OCI-LY7 (cell line): ENCODE results near the gene WFDC10B. TPM values are rescaled to one million over a fixed set of nuclear protein-coding genes. Genes with fewer than 3 reads are reported as not detected.

ENCODE experiments used
- BruUV-seq: library from RNA; stranded (reverse); fragments of 400-500 nt; replicated peaks from 2 replicates; lab custom pipeline; 2021; lab: Mats Ljungman, UMichigan
- CTCF ChIA-PET: fragments of 300-600 bp; sonication (Branson Sonifier 250); formaldehyde crosslinking; loops from one replicate; lab custom pipeline; 2022; ENCODE audit warnings: antibody characterized with exemption; ENCODE audit not compliant: unreplicated experiment; lab: Charles Lee
- POLR2A ChIA-PET: fragments of 300-600 bp; sonication (Branson Sonifier 250); formaldehyde crosslinking; loops from one replicate; lab custom pipeline; 2022; ENCODE audit warnings: antibody characterized with exemption; lab: Charles Lee
- DNase-seq: peaks from one replicate; pipeline ENCODE4 v3.0.0-alpha.2; 2015; ENCODE audit warnings: low spot score
- H2AFZ ChIP-seq: fragments of 200-600 bp; sonication (generic), shearing (Covaris generic); 2 replicates; pipeline ENCODE4 v1.6.1; 2014; ENCODE audit warnings: mild to moderate bottlenecking, antibody characterized with exemption, low read length, moderate library complexity
- H3K27ac ChIP-seq: fragments of 200-600 bp; sonication (generic); 2 replicates; pipeline ENCODE4 v1.5.1; 2014; ENCODE audit warnings: mixed run types, low read depth, mild to moderate bottlenecking, moderate library complexity, low read length, inconsistent platforms; ENCODE audit not compliant: poor library complexity, severe bottlenecking
- H3K36me3 ChIP-seq: fragments of 200-600 bp; sonication (generic); 2 replicates; pipeline ENCODE4 v1.6.1; 2014; ENCODE audit warnings: mild to moderate bottlenecking, antibody characterized with exemption, low read length, moderate library complexity, mixed read lengths; ENCODE audit not compliant: insufficient read depth
- H3K4me1 ChIP-seq: fragments of 200-600 bp; sonication (generic); 2 replicates; pipeline ENCODE4 v1.5.1; 2014; ENCODE audit warnings: mild to moderate bottlenecking, low read length; ENCODE audit not compliant: insufficient read depth, poor library complexity, severe bottlenecking
- H3K4me2 ChIP-seq: fragments of 200-600 bp; sonication (generic); 2 replicates; pipeline ENCODE4 v1.6.1; 2014; ENCODE audit warnings: mild to moderate bottlenecking, low read length
- H3K4me3 ChIP-seq: fragments of 200-600 bp; sonication (generic); 2 replicates; pipeline ENCODE4 v1.5.1; 2014; ENCODE audit warnings: mild to moderate bottlenecking, low read depth, low read length; ENCODE audit not compliant: poor library complexity, severe bottlenecking
- H3K79me2 ChIP-seq: fragments of 200-600 bp; sonication (generic); 2 replicates; pipeline ENCODE4 v1.6.1; 2016; ENCODE audit warnings: low read depth, mild to moderate bottlenecking, low read length, moderate library complexity, mixed read lengths; ENCODE audit not compliant: insufficient read depth
- H3K9me2 ChIP-seq: fragments of 200-600 bp; sonication (generic); 2 replicates; pipeline ENCODE4 v1.6.1; 2016; ENCODE audit warnings: mild to moderate bottlenecking, low read length, mixed read lengths; ENCODE audit not compliant: insufficient read depth
- H3K9me3 ChIP-seq: fragments of 200-600 bp; sonication (generic); 2 replicates; pipeline ENCODE4 v1.6.1; 2014; ENCODE audit warnings: mild to moderate bottlenecking, mixed run types, low read length, mixed read lengths
- H4K20me1 ChIP-seq: fragments of 200-600 bp; sonication (generic); 2 replicates; pipeline ENCODE4 v1.6.1; 2014; ENCODE audit warnings: mild to moderate bottlenecking, antibody characterized with exemption, low read length, moderate library complexity, mixed read lengths; ENCODE audit not compliant: insufficient read depth
- EZH2phosphoT487 ChIP-seq: fragments of 200-600 bp; sonication (generic); IDR thresholded peaks from 2 replicates; pipeline ENCODE4 v1.6.1; 2018; ENCODE audit warnings: low read depth, borderline replicate concordance, mild to moderate bottlenecking, mixed run types, antibody characterized with exemption, low read length, moderate library complexity, mixed read lengths
- intact Hi-C: fragments of 100-400 bp; cut with micrococcal nuclease; formaldehyde crosslinking; loops from one replicate; pipeline ENCODE4 v1.10.0; 2022; ENCODE audit not compliant: unreplicated experiment
- total RNA-seq, 2 experiments: library from RNA; depleted of rRNA in 1 of 2; stranded (reverse); fragments of >200 nt in 1 of 2; shearing (Covaris generic) in 1 of 2; gene quantifications; 2 replicates each; pipeline ENCODE4 v1.2.3, GENCODE V29; 2014 to 2022
- TF ChIP-seq, protein P1 (sequence below): fragments of 200-600 bp; sonication (generic); conservative IDR thresholded peaks from 2 replicates; pipeline ENCODE4 v1.5.1; 2014; ENCODE audit warnings: mild to moderate bottlenecking, antibody characterized with exemption, low read length, moderate library complexity, mixed read lengths

WFDC10B gene
- total RNA-seq, 2 experiments from 2014 or later = not detected

DNA sequence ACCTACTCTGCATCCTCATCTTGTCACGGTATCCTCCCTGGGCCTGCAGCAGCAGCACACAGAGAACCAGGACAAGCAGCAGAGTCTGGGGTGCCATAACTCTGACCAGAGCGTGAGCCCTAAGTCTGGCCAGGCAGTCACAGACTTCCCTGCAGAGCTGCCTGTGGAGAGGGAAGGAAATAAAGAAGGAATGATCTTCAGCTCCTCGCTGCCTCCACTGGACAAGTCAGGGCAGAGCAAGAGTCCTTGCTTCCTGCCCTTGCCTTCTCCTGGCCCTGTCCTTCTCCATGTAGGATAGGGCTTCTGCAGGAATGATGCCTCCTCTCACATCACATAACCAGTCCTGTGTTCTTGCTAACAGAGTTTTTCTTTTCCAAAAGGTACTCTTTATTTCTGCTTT lies 18.9 kb downstream of the WFDC10B start:
- no peak for TF ChIP-seq EZH2phosphoT487
- TF ChIP-seq, protein P1, sequence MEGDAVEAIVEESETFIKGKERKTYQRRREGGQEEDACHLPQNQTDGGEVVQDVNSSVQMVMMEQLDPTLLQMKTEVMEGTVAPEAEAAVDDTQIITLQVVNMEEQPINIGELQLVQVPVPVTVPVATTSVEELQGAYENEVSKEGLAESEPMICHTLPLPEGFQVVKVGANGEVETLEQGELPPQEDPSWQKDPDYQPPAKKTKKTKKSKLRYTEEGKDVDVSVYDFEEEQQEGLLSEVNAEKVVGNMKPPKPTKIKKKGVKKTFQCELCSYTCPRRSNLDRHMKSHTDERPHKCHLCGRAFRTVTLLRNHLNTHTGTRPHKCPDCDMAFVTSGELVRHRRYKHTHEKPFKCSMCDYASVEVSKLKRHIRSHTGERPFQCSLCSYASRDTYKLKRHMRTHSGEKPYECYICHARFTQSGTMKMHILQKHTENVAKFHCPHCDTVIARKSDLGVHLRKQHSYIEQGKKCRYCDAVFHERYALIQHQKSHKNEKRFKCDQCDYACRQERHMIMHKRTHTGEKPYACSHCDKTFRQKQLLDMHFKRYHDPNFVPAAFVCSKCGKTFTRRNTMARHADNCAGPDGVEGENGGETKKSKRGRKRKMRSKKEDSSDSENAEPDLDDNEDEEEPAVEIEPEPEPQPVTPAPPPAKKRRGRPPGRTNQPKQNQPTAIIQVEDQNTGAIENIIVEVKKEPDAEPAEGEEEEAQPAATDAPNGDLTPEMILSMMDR = no peak
- Histone ChIP-seq H3K36me3 (no peaks in the 10 kb centered on the region), H3K4me1 (no peaks in the 10 kb centered on the region), H3K4me2 (no peak overlapping the region), H3K79me2 (no peaks in the 10 kb centered on the region), H3K9me3 (no peaks in the 10 kb centered on the region), H3K9me2 (no peaks in the 10 kb centered on the region), H4K20me1 (no peaks in the 10 kb centered on the region), H2AFZ (no peak overlapping the region), H3K4me3 (no peak overlapping the region), H3K27ac (no peak overlapping the region)
- DNase-seq = no peak
- ChIA-PET POLR2A (no interaction called here), CTCF (no interaction called here)
- no TSS peak for BruUV-seq
- intact Hi-C loops = no loop called here

DNA sequence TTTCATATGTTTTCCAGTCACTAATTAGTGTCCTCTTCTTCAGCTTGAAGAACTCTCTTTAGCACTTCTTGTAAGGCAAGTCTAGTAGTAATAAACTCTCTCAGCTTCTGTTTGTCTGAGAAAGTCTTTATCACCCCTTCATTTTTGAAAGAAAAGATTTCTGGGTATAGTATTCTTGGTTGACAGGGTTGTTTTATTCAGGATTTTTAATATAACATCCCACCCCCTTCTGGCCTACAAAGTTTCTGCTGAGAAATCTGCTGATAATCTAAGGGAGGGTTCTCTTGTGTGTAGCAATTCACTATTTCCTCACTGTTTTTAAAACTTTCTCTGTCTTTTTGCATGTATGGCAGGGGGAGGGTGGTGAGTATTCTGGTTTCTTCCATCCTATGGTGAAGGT lies 25.2 kb downstream of the WFDC10B start:
- CTCF ChIA-PET = no interaction called here
- TF ChIP-seq, protein P1 = no peak
- TF ChIP-seq EZH2phosphoT487 = no peak

DNA sequence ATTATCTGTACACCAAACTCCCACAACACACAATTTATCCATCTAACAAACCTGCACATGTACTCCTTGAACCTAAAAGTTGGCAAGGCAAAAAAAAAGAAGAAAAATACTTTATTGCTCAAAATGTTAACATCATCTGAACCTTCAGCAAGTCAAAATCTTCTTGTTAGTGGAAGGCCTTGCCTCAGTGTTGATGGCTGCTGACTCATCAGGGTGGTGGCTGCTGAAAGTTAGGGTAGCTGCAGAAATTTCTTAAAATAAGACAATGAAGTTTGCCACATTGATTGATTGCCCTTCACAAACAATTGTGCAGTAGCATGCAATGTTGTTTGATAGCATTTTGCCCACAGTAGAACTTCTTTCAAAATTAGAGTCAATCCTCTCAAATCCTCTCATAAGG lies 32.1 kb downstream of the WFDC10B start:
- intact Hi-C loops = no loop called here
- CTCF ChIA-PET = no interaction called here
- no peaks in the 10 kb centered on the region for H3K9me3 ChIP-seq

More for the DNA sequence above, 25.2 kb downstream of the WFDC10B start:
- DNase-seq = no peak
- Histone ChIP-seq H3K79me2 (no peaks in the 10 kb centered on the region), H3K36me3 (no peaks in the 10 kb centered on the region), H3K9me3 (0 out of 2 replicates have a peak, but pooled peaks cover 7% of the 10 kb centered on the region), H3K27ac (no peak overlapping the region), H3K4me3 (no peak overlapping the region), H3K4me2 (no peak overlapping the region), H2AFZ (no peak overlapping the region), H3K4me1 (no peaks in the 10 kb centered on the region), H4K20me1 (no peaks in the 10 kb centered on the region), H3K9me2 (no peaks in the 10 kb centered on the region)
- BruUV-seq = no TSS peak
- intact Hi-C loops = no loop called here
- POLR2A ChIA-PET = no interaction called here

More for the DNA sequence above, 32.1 kb downstream of the WFDC10B start:
- DNase-seq = no peak
- H3K4me3 ChIP-seq = no peak overlapping the region
- H3K4me2 ChIP-seq = no peak overlapping the region
- TF ChIP-seq, protein P1 = no peak
- no peak for TF ChIP-seq EZH2phosphoT487
- H3K27ac ChIP-seq = no peak overlapping the region
- no TSS peak for BruUV-seq
- no peaks in the 10 kb centered on the region for H3K79me2 ChIP-seq
- H4K20me1 ChIP-seq = no peaks in the 10 kb centered on the region
- no peaks in the 10 kb centered on the region for H3K36me3 ChIP-seq
- POLR2A ChIA-PET = no interaction called here
- no peaks in the 10 kb centered on the region for H3K9me2 ChIP-seq
- no peaks in the 10 kb centered on the region for H3K4me1 ChIP-seq
- no peak overlapping the region for H2AFZ ChIP-seq
